Measurements from ENCODE around the gene CYSLTR2. TPM values are rescaled to one million over a fixed set of nuclear protein-coding genes. Genes with fewer than 3 reads are reported as not detected.

The CYSLTR2 gene
- total and polyA plus RNA-seq, 2 of the 8 experiments (the other 6 are each of a cell fraction or from before 2014, with no cell fraction given): not detected

Other genes with a start within 250 kb of the CYSLTR2 start
- gene LPAR6, start 240.8 kb upstream of the CYSLTR2 start, total RNA-seq (2021; fragmentation: NEBNext Ultra II Directional; extraction: Animal tissue kit (Norgen Biotek cat#: 25700)): 0.84 and 0.97 TPM in 2 replicates
- 0.24 and 0.50 TPM in 2 replicates for gene LPAR6, start 240.8 kb upstream of the CYSLTR2 start, polyA plus RNA-seq (2011; rRNA removed)
- 8.4 and 9.3 TPM in 2 replicates for gene RCBTB2, start 120.8 kb upstream of the CYSLTR2 start, total RNA-seq (2021; fragmentation: NEBNext Ultra II Directional; extraction: Animal tissue kit (Norgen Biotek cat#: 25700))
- 4.5 and 5.2 TPM in 2 replicates for gene RCBTB2, start 120.8 kb upstream of the CYSLTR2 start, polyA plus RNA-seq (2011; rRNA removed)